PC-3 (cell line): ENCODE results near the gene RPS19BP1. TPM values are rescaled to one million over a fixed set of nuclear protein-coding genes. Genes with fewer than 3 reads are reported as not detected.

Experiments used
- ATAC-seq: fragments of 200-7000 bp; cut with Tn5 transposase; 2 replicates; pipeline ENCODE4 v1.9.1; 2020; ENCODE audit warnings: mild to moderate bottlenecking, moderate library complexity
- BruUV-seq: library from RNA; stranded (reverse); fragments of 400-500 nt; replicated peaks from 2 replicates; lab custom pipeline; 2021; lab: Mats Ljungman, UMichigan
- CTCF ChIA-PET: fragments of 300-600 bp; sonication (Branson Sonifier 250); formaldehyde crosslinking; loops from one replicate; lab custom pipeline; 2022; ENCODE audit warnings: antibody characterized with exemption; lab: Charles Lee
- POLR2A ChIA-PET: fragments of 300-600 bp; sonication (Branson Sonifier 250); formaldehyde crosslinking; loops from one replicate; lab custom pipeline; 2022; ENCODE audit warnings: antibody characterized with exemption; ENCODE audit not compliant: unreplicated experiment; lab: Charles Lee
- DNase-seq: peaks from one replicate; pipeline ENCODE4 v3.0.0-alpha.2; 2015
- H2AFZ ChIP-seq: fragments of 300-600 bp; sonication (generic); 2 replicates; pipeline ENCODE4 v1.6.0; 2016; ENCODE audit warnings: antibody characterized with exemption, low read length
- H3F3A ChIP-seq: fragments of 300-600 bp; sonication (generic); one replicate; pipeline ENCODE4 v1.6.0; 2017; ENCODE audit warnings: antibody characterized with exemption, low read length, control low read depth, mild to moderate bottlenecking; ENCODE audit not compliant: unreplicated experiment
- H3K27ac ChIP-seq: fragments of 300-600 bp; sonication (generic); 2 replicates; pipeline ENCODE4 v1.5.1; 2016; ENCODE audit warnings: mild to moderate bottlenecking, low read length
- H3K27me3 ChIP-seq: fragments of 300-600 bp; sonication (generic); 2 replicates; pipeline ENCODE4 v1.6.1; 2016; ENCODE audit warnings: low read length, mixed read lengths
- H3K36me3 ChIP-seq: fragments of 300-600 bp; sonication (generic); 2 replicates; pipeline ENCODE4 v1.6.1; 2016; ENCODE audit warnings: low read depth, mixed run types, low read length, mixed read lengths
- H3K4me1 ChIP-seq: fragments of 300-600 bp; sonication (generic); 2 replicates; pipeline ENCODE4 v1.5.1; 2016; ENCODE audit warnings: low read length; ENCODE audit not compliant: insufficient read depth
- H3K4me2 ChIP-seq: fragments of 300-600 bp; sonication (generic); 2 replicates; pipeline ENCODE4 v1.6.0; 2016; ENCODE audit warnings: low read length
- H3K4me3 ChIP-seq: fragments of 300-600 bp; sonication (generic); 2 replicates; pipeline ENCODE4 v1.5.1; 2016; ENCODE audit warnings: mild to moderate bottlenecking, low read length, mixed read lengths
- H3K79me2 ChIP-seq: fragments of 300-600 bp; sonication (generic); 2 replicates; pipeline ENCODE4 v1.6.1; 2017; ENCODE audit warnings: low read length, mixed read lengths
- H3K9ac ChIP-seq: fragments of 300-600 bp; sonication (generic); 2 replicates; pipeline ENCODE4 v1.6.0; 2016; ENCODE audit warnings: mild to moderate bottlenecking, low read length
- H3K9me2 ChIP-seq: fragments of 300-600 bp; sonication (generic); replicated peaks from 2 replicates; pipeline ENCODE4 v1.6.1; 2016; ENCODE audit warnings: mixed run types, low read length, mixed read lengths
- H3K9me3 ChIP-seq: fragments of 300-600 bp; sonication (generic); 2 replicates; pipeline ENCODE4 v1.6.1; 2016; ENCODE audit warnings: low read length, mixed read lengths
- H4K20me1 ChIP-seq: fragments of 300-600 bp; sonication (generic); 2 replicates; pipeline ENCODE4 v1.6.1; 2016; ENCODE audit warnings: low read length, mixed read lengths
- EZH2 ChIP-seq: fragments of 300-600 bp; sonication (generic); IDR thresholded peaks from one replicate; pipeline ENCODE4 v1.6.1; 2017; ENCODE audit warnings: antibody characterized with exemption, mild to moderate bottlenecking, low read length; ENCODE audit not compliant: unreplicated experiment
- EZH2phosphoT487 ChIP-seq: fragments of 300-600 bp; sonication (generic); IDR thresholded peaks from 2 replicates; pipeline ENCODE4 v1.6.1; 2018; ENCODE audit warnings: mild to moderate bottlenecking, antibody characterized with exemption, low read length, borderline replicate concordance
- intact Hi-C: fragments of 100-400 bp; cut with micrococcal nuclease; formaldehyde crosslinking; loops from 2 replicates; pipeline ENCODE4 v1.9.0; 2023
- total RNA-seq: library from RNA; depleted of rRNA; stranded (reverse); fragments of >200 nt; gene quantifications from 2 replicates; pipeline ENCODE4 v1.2.3, GENCODE V29; 2014
- TF ChIP-seq, protein P1 (sequence below): fragments of 300-600 bp; sonication (generic); conservative IDR thresholded peaks from 2 replicates; pipeline ENCODE4 v1.5.1; 2017; ENCODE audit warnings: antibody characterized with exemption, low read depth, mild to moderate bottlenecking, low read length

RPS19BP1 gene
- total RNA-seq, 1 experiment from 2014 or later = 253 TPM

DNA sequence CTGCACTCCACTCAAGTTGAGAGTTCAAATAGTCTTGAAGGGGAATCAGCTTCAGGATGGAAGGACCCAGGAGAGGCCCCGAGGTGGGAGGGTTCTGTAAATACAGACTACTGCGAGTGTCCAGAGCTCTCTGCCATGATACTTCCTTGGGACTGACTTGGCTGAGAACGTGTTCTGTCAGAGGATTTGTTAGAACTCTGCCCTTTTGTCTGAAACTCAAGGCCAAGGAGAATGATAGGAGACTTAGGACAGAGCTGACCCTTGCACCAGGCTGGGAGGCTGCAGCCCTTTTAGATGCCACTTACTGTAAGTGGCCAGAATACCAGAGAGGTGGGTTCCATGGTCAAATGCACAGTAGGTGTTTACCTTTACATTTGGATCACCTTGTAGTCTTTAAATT lies 15.1 kb downstream of the RPS19BP1 start:
- no peak overlapping the region for H2AFZ ChIP-seq
- H3K9me3 ChIP-seq = no peaks in the 10 kb centered on the region
- H3K27ac ChIP-seq = no peak overlapping the region
- BruUV-seq = no TSS peak
- no peaks in the 10 kb centered on the region for H3K27me3 ChIP-seq
- H3K4me1 ChIP-seq = peaks cover 9% of the 10 kb centered on the region
- H3K36me3 ChIP-seq = peaks cover 40% of the 10 kb centered on the region
- no peak for ATAC-seq
- no peak overlapping the region for H3K4me3 ChIP-seq
- peaks cover 26% of the 10 kb centered on the region for H4K20me1 ChIP-seq
- POLR2A ChIA-PET = no interaction called here
- H3F3A ChIP-seq = peaks cover 10% of the 10 kb centered on the region
- H3K79me2 ChIP-seq = peaks cover 49% of the 10 kb centered on the region
- TF ChIP-seq EZH2 (no peak), EZH2phosphoT487 (no peak)
- TF ChIP-seq, protein P1, sequence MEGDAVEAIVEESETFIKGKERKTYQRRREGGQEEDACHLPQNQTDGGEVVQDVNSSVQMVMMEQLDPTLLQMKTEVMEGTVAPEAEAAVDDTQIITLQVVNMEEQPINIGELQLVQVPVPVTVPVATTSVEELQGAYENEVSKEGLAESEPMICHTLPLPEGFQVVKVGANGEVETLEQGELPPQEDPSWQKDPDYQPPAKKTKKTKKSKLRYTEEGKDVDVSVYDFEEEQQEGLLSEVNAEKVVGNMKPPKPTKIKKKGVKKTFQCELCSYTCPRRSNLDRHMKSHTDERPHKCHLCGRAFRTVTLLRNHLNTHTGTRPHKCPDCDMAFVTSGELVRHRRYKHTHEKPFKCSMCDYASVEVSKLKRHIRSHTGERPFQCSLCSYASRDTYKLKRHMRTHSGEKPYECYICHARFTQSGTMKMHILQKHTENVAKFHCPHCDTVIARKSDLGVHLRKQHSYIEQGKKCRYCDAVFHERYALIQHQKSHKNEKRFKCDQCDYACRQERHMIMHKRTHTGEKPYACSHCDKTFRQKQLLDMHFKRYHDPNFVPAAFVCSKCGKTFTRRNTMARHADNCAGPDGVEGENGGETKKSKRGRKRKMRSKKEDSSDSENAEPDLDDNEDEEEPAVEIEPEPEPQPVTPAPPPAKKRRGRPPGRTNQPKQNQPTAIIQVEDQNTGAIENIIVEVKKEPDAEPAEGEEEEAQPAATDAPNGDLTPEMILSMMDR = no peak
- no peaks in the 10 kb centered on the region for H3K9me2 ChIP-seq
- H3K4me2 ChIP-seq = no peak overlapping the region
- intact Hi-C loops = no loop called here
- no peak overlapping the region for H3K9ac ChIP-seq
- CTCF ChIA-PET = interaction anchor here (0.6 to 1.3 kb wide), 2 partner anchors 21 to 26 kb away, joined by 4 to 12 read pairs; no protein-coding TSS in a partner anchor
- DNase-seq = no peak

DNA sequence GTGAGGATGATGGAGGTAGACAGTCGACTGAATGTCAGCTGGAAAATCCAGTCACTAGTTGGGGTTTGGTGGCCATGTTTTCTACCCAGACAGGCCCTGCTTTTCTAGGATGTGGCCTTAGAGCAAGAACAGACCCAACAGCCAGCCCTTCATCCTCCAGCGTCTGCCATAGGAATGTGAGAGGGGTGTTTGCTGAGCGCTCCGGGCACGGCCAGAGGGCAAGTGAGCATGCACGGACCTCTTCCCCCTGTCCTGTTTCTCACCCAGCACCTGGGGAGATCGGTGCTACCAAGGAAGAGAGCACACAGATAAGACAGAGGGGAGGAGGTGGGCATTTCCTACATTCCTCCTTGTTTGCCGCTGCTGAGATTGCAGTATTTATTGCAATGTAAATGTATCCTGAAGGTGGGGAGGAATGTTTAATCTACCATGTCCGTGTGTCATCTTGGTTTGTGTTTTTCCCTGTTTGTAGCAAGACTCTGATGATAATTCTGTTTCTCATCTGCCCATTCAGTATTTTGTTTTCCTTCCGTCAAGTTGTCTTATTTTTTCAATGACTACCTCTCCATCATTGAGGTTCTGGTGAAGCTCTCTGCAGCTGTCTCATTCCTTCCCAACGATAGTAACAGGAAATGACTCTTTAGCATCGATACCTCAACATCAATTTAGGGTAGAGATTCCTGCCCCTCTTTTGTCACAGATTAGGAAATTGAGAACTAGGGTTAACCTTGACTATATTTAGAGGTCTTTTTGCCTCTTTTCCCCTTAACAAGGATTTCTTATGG lies 17.1 kb downstream of the RPS19BP1 start:
- peaks cover 33% of the 10 kb centered on the region for H3K36me3 ChIP-seq
- ChIA-PET POLR2A (no interaction called here), CTCF (interaction anchor here (0.9 kb wide), 1 partner anchor 11 kb away, joined by 10 read pairs; no protein-coding TSS in a partner anchor)
- H3K9me3 ChIP-seq = no peaks in the 10 kb centered on the region
- TF ChIP-seq, protein P1 = no peak
- TF ChIP-seq EZH2 (no peak), EZH2phosphoT487 (no peak)
- no peaks in the 10 kb centered on the region for H3F3A ChIP-seq
- intact Hi-C loops = no loop called here
- ATAC-seq = no peak
- H3K4me1 ChIP-seq = peaks cover 8% of the 10 kb centered on the region; the same call in 1 of the 2 replicates
- H2AFZ ChIP-seq = no peak overlapping the region
- H3K9ac ChIP-seq = no peak overlapping the region
- H3K27ac ChIP-seq = no peak overlapping the region
- peaks cover 7% of the 10 kb centered on the region for H4K20me1 ChIP-seq
- peaks cover 37% of the 10 kb centered on the region for H3K79me2 ChIP-seq
- no TSS peak for BruUV-seq
- H3K9me2 ChIP-seq = no peaks in the 10 kb centered on the region
- H3K27me3 ChIP-seq = no peaks in the 10 kb centered on the region
- no peak for DNase-seq
- H3K4me2 ChIP-seq = no peak overlapping the region
- H3K4me3 ChIP-seq = no peak overlapping the region
